Heart left ventricle (tissue), 13 donors: ENCODE results near the gene LHFPL3.

Experiments
- POLR2A ChIP-seq, 2 donors: fragments of 450-650 bp; IDR thresholded peaks; one replicate each; pipeline ENCODE4 v1.6.1; 2017; ENCODE audit warnings: antibody characterized with exemption in 2 of 2, mild to moderate bottlenecking in 2 of 2, moderate library complexity in 2 of 2
- TF ChIP-seq, protein P1 (sequence below), 12 donors: fragments of 200-600 bp; sonication (generic) in 4 of 12; IDR thresholded peaks; one replicate each; pipeline versions ENCODE4 v1.5.0 to v1.8.0; 2018 to 2022; ENCODE audit warnings: antibody characterized with exemption in 12 of 12, mild to moderate bottlenecking in 5 of 12
- donor health status: ischemic (EF 13 %, LVEDD 7.1; RV severe dilation, severe dysfunction).
- donor health status: DM: no; HTN: yes; CAD: no.
- donor health status: DM: no; HTN: no; CAD: no.
- donor health status: ischemic (EF 25% LVEDD 6.9; RV normal size, moderate dysfunction).
- donor health status: ischemic (EF 25% LVEDD 5.7; RV mildly dilated, moderate dysfunction).
- donor health status: ischemic (EF 35%, LVEDD 5.7; RV mildly dilated, moderate dysfunction).
- donor health status: nonischemic (EF 11% LVEDD 7.7; RV severe dilation, severe dysfunction).
- donor health status: DM: yes; HTN: yes; CAD: no.
- donor health status: PGD.
- donor health status: ischemic (EF 29% LVEDD 5.4; RV normal size, mild dysfunction).
- donor health status: nonischemic (EF 23%, LVEDD 6.1; RV moderate dilation, normal function).

DNA sequence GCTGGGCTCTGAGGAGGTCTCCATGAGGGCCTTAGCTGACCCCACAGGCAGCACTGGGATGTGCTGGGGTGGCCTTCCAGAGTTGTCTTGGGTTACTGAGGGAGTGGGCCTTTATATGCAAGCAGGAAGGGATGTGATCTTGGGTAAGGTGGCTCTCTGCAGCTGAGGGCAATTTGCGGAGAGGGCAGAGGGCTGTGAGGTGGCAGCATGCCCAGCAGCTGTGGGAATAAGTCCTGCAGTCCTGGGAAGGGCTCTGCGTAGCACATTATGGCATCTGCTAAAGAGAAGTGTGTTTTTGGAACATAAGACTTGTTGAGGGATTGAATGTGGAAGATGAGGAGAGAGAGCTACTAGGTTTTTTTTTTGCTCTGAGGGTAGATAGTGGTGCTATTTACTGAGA, 586.0 kb downstream of the LHFPL3 start:
- TF ChIP-seq POLR2A (IDR thresholded peaks at IDR 0.05) = no peak
- TF ChIP-seq, protein P1, sequence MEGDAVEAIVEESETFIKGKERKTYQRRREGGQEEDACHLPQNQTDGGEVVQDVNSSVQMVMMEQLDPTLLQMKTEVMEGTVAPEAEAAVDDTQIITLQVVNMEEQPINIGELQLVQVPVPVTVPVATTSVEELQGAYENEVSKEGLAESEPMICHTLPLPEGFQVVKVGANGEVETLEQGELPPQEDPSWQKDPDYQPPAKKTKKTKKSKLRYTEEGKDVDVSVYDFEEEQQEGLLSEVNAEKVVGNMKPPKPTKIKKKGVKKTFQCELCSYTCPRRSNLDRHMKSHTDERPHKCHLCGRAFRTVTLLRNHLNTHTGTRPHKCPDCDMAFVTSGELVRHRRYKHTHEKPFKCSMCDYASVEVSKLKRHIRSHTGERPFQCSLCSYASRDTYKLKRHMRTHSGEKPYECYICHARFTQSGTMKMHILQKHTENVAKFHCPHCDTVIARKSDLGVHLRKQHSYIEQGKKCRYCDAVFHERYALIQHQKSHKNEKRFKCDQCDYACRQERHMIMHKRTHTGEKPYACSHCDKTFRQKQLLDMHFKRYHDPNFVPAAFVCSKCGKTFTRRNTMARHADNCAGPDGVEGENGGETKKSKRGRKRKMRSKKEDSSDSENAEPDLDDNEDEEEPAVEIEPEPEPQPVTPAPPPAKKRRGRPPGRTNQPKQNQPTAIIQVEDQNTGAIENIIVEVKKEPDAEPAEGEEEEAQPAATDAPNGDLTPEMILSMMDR (IDR thresholded peaks at IDR 0.05) = no peak
